Fibroblast of skin of left quadriceps (primary cell): ENCODE data around the gene GALNT3.

ENCODE experiments used
- DNase-seq, 2 experiments: peaks; one replicate each; pipeline ENCODE4 v3.0.0-alpha.2; 2013; ENCODE audit warnings: low read depth in 2 of 2

The GALNT3 gene

DNA sequence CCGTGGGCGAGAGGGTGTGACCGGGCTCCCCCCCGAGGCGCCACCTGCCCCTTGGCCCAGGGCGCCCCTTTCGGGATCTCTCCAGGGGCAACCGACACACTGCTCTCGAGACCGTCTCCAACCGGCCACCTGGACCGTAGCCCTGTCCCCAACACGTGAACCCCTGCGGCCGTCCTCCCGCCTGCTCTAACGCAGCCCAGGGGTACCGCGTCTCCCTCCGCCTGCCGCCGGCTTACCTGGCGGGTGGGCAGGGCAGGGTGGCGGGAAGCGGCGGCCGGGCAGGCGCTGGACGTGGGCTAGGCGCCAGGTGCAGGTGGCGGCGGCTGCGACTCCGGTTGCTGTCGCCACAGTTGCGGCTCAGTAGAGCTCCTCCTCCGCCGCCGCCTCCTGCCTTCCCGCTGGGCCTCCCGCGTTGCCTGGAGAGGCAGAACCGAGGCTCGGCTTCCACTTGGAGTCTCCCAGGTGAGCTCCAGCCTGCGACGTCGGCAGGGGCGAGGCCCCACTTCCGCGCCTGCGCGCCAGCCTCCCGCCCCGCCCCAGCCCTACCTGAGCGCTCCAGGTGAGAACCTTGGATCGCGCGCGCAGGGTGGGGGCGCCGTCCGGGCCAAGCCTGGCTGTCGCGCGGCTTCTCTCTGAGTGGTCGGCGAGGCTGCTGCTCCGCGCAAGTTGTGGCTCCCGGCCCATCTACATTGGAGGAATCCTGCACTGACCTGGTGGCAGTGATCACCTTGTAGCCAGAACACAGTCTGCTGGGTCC, at the start of gene GALNT3:
TSS of gene GALNT3 (minus strand) at position 469 of the 757 bp plus-strand sequence. CDS start 23,547 bp downstream, outside the sequence.
- no peak for DNase-seq

DNA sequence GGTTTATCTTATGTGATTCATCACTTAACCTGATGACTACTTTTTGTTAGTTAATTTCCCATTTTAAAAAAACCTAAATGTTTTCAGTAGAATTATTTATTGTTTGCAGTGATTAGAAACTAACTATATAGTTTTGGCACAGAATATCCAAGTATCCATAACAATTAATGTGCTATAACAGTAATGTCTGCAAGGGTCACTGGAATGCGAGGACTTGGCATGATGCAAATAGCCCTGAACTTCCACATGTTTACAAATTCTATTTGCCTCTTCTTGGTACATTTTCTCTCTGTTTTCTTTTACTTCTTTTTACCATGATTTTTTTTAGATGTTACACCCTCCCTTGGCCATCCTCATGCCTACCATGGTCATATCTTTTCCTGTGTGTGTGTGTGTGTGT, 49.3 kb upstream of the GALNT3 start:
- DNase-seq, result no peak

DNA sequence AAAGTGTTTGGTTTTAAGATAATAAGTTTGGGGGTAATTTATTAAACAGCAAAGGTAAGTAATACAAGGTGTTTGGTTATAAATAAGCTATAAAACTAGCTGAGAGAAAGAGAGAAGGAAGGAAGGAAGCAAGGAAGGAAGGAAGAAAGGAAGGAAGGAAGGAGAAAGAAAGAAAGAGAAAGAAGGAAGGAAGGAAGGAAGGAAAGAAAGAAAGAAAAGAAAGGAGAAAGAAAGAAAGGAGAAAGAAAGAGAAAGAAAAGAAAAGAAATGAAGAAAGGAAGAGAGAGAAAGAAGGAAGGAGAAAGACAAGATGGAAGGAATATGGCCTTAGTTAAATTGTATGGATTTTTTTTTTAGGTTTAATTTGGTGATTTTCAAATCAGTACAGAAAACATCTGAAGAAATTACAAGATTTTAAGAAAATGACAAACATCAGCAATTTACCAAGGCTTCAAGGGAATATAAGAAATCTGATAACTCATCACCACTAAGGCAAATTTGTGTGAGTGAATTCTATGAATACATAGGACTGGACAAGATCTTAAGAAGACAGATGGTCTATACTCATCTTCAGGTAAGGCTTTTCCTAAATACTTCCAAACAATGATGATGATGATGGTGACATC, 46.4 kb upstream of the GALNT3 start:
- no peak for DNase-seq

DNA sequence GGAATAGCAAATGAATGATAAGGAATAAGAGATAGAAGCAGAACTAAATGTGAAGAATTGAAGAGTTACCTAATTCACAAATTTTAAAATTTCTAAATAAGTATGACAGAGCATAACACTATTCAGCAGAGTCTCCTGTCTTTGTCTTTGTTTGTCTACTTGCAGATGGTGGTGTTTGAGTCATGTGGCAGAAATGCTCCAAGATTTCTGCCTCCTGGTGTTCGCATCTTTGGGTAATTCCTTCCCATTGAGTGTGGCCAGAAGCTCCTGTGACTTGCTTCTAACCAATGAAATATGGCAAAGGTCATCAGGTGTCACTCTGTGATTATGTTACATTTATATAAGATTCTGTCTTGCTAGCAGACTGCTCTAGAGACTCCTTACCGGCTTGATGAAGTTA, 45.6 kb upstream of the GALNT3 start:
- no peak for DNase-seq

DNA sequence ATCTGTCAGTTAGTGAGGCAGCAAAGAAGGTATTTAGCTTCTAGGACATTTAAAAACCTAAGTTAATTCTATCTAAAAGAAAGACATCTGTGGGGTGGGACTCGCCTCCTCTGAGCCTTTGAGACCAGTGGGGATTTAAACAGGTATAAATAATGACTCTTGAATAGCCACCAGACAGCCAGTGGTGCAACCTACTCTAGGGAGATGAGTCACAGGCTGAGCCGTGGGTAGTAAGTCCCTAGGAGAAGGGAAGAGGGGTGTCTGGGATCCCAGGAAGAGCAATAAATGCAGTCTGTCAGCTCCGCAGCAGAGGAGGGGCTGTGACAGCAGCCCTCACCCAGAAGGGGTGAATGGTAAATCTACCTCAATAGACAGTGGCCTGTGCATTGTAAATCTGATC, 43.1 kb upstream of the GALNT3 start:
- no peak for DNase-seq

DNA sequence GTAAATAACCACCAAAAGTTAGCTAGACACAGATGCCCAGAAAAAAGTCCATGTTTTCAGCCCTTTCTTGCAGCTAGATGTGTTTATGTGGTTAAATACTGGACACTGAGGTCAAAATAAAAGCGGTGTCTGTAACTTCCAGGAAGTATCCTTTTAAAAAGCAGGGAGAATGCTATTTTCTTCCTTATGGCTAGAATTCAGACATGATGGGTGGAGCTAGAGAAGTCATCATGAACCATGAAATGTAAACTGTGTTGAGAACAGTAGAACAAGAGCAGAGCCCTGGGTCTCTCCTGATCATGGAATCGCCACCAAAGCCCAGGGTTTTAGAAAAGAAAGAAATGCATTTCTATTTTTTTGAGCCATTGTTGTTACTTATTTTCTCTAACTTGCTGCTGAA, 41.3 kb upstream of the GALNT3 start:
- no peak for DNase-seq

DNA sequence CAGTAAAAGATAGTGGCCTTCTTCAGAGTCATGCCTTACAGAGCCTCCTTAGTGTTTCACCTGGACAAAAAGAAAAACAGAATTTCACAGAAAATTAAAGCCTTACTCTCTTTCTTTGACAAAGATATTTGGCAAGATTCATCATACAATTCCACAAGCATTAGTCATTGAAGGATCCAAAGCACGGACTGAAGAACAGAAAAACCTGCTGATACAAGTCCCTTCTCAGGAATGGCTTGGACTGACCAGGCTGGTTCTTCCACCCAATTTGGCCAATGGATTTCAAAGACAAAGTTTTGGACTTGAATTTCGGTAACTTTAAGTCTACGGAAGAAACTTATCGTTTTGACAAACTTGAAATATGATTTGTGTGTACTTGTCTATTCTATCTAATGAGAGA, 39.1 kb upstream of the GALNT3 start:
- DNase-seq, result peak in 1 of 2 experiments; percentile 23

DNA sequence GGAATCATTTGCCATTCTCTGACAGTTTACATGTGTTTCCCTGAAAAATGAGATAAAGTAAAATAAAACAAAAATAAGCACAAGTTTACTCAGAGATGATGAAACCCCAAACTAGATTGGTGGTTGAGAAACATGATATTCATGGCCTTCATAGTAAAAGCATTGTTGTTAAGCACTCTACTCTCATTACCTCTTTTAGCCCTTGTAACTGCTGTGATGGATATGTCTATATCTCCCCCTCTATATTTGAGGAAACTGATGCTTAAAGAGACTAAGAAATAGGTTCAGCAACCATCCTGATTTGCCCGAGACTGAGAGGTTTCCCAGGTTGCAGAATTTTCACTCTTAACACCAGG, 33.9 kb upstream of the GALNT3 start:
- no peak for DNase-seq

DNA sequence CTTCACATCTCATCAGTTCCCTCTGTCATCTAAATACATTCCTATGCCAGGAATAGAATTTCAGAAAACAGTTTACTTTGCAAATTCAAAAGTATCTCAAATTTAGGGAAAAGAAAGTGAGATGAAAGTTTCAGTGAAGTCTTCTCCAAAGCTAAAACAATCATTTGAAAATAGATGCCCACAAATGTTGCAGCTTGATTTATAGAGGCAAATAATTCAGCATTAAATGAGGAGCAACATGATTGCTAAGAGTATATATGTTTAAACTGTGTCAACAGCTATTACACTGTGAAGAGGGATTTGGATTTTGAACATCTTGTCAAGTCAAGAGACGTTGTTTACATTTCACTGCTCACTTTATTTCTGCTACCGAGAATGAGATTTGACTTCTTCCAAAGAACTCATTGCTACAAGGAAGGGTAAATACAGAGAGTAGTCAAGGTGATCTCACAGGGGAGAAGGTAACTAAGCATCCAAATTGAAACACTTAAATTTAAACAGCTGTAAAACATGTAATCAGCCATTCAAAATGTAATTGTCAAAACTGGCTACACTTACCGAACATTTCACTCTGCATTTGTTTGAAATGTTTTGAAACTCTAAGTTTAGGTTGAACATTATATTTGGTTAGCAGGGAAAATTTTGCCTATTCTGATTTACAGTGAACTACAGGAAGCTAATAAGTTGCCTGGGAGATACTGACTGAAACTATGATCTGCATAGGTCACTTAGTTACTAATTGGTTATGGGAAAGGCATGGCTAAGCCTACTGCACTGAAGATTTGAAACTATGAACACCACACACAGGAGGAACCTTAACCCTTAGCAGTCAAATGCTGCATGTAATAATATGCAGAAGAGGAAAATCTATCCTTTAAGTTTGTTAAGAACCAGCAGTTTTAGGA, 33.2 kb upstream of the GALNT3 start:
- no peak for DNase-seq

DNA sequence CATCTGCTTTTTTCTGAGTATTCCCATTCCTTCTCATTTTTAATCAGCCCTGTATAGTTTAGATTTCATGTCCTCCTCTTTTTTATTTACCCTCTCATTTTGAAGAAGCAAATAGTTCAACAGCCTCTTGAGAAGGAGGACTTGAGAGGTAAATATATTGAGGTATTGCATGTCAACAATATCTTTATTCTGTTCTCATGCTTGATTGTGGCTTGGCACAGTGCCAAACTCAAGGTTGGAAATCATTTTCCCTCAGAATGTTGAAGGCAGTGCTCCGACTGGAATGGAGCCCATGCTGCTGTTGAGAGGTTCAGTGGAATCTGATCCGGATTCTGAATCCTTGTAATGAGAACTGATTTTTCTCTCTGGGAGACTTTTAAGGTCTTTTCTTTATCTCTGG, 31.0 kb upstream of the GALNT3 start:
- peak; percentile 28 to 29 for DNase-seq

DNA sequence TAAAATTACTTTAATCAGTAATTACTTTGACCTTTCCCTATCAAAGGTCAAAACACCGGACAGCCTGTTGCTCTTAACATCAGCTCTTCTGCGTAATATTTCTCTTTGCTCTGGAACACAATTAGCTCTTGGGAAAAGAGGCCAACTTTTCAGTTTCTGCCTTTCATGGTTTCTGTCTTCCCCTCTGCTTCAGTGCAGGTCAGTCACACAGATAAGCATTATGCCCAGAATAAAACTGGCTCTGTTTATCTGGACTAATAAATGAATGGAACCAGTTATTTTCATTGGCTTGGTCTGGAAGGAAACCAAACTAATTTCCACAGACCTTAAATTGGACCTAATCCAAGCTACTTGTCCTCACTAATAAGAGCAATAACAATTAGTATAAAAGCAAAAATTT, 26.2 kb upstream of the GALNT3 start:
- DNase-seq, result no peak

DNA sequence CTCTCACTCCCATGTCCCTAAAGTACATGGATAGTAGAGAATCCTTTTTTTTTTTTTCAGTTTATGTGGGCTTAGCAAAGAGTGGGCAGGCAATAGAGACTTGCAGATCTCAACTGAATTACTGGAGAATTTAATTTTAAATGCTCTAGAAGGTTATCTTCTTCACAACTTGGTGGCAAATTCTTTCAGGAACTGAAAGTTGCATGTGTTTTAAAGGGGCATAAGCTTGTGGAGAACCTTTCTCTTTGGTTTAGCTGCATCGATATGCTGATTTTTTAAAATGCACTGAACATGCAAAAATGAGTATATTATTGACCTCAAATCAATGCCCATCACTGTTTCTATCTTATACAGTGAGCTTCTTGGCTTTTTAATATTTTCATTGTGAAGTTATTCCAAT, 24.9 kb upstream of the GALNT3 start:
- DNase-seq, result no peak

DNA sequence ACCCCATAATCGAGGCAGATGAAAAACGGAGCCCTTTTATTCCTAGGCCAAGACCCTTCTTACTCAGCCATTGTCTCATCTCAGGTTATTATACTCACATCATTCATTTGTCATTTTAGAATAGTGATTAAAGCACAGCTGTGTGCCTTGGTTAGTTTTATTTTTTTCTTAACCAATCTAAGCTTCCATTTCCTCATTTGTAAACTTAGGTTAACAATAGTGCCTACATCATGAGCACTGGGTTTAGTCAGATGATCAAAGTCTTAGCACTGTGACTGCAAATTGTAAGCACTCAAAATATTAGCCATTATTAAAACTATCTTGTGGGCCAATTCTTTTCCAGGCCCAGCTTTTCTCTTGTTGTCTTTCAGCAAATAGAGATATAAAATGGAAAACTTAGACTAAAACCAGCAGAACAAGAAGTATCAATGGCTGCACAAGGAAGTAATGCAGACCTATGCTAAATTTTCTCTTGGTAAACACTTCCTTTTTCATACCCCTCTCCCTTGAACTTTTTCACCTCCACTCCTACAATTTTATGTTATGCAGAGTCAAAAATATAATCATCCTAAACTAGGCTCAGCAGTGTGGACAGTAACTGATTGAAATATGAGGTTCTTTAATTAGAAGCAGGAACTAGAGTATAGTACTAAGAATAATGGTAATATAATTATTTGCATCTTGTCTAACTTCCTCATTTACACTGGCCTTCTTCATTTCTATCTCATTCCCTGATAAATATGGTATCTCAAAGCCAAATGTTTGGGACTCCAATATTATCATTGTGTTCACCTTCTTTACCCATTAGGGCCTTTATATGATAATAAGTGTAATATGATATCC, 21.5 kb upstream of the GALNT3 start:
- DNase-seq, result no peak

DNA sequence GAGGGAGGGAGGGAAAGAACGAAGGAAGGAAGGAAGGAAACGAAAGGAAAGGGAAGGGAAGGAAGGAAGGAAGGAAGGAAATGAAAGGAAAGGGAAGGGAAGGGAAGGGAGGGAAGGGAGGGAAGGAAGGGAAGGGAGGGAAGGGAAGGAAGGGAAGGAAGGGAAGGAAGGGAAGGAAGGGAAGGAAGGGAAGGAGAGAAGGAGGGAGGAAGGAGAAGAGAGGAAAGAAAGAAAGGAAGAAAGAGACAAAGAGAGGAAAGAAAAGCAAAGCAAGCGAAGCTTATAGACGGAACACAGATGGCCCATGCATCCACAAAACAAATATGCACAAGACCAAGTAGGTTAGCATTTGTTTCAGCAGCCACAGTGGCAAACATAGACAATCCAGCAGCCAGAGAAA, 20.4 kb upstream of the GALNT3 start:
- no peak for DNase-seq

DNA sequence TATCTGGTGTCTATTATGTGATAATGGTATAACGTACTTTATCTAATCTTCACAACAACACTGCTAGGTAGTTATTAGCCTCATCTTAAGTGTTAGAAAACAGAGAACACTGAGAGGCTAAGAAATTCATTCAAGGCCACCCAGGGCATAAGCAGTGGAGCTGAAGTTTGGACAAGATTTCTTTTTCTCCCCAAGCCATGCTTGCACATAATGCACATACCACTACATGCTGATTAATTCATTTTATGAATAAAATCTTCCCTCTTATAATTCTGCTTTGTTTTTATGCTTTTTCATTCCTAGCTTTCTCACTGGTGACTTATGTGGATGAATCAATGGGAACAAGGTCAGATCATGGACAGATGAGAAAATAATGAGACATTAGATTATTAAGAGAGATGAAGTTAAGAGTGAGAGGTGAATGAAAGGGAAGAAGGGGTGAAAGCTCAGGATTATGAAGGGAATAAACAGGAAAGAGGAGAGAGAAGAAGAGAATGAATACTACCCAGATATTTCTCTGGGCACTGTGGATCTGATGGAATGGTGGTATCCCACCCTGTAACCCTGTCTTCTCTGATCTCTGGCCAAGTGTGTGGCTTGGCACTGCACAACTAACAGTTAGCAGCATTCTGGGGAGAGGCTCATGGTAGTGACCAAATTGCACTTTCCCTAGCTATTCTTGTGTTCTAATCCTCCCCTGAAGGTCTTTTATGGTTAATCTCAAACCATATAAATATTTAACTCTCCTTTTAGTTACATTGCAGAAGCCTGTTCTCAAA, 17.7 kb upstream of the GALNT3 start:
- DNase-seq, result no peak

DNA sequence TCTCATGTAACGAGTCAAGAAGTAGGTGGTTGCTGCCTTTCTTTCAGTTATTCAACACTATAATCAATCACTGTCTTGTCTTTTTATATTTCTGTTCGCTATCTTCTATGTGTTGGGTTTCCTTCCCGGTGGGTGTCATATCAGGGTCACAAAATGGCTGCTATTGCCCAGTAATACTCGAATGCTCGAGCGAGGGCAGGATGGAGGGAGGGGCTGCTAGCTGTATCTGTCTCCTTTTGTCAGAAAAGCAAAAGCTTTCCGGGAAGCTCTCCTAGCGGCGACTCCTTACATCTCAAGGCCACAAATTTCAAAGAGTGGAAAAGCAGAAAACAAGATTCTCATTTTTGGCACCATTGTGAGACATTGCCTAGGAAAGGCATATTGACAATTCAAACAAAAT, 16.4 kb upstream of the GALNT3 start:
- DNase-seq, result no peak

DNA sequence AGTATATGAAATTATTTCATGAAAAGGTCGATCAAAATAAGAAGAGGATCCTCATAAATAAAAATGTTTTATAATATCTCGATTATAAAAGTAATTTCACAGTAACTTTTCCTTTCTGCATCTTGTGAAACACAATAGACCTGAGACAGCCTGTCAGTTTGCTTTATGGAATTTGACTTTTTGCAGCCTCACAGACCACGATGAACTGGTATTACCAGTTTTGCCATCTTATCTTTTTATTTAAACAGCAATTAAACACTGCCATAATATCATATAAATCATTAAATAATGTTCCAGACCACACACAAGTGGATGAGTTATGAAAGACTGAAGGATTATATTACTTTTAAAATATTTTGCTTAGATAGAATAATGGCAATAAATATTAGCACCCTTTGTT, 10.7 kb upstream of the GALNT3 start:
- no peak for DNase-seq

DNA sequence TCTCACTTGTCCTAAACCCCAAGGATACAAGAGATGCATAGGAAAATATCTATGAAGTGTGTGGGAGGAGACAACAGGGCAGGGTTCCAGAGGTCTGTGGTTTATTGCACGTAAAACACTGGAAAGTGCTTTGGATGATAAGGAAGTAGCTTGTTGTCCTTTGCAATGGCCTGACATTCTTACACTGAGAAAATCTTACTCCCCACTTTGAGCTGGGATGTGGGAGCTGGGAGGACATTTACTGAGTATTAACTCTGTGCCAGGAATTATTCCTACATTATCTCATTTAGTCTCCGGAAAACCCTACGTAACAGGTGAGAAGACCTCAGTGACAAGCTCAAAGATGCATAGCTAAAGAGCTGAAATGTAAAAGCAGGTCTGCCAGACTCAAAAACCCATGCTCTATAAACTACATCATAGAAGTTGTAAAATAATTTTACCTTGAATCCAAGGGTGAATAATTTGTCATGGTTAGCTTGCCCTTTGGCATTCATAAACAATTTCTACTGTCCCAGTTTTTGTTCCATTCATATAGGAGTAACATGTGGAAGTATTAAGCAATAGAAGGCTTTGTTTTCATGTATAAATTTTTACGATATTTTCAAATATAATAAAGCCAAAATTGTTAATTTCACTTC, 9.2 kb upstream of the GALNT3 start:
- DNase-seq, result no peak

DNA sequence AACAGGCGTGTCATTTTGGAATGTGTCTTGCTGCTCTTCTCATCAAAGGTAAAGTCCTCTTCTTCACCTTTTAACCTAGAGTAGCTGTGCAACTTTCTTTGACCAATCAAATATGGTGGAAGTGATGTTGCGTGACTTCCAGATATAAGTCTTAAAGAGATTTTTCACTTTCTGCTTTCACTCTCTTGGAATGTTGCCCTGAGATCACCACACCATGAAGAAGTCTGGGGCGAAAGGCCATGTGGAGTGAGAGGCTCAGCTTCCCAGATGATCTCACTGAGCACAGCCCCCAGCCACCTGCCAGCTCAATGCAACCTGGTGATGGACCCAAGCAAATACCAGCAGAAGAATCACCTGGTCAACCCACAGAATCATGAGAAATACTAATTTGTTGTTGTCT, 7.1 kb upstream of the GALNT3 start:
- no peak for DNase-seq

DNA sequence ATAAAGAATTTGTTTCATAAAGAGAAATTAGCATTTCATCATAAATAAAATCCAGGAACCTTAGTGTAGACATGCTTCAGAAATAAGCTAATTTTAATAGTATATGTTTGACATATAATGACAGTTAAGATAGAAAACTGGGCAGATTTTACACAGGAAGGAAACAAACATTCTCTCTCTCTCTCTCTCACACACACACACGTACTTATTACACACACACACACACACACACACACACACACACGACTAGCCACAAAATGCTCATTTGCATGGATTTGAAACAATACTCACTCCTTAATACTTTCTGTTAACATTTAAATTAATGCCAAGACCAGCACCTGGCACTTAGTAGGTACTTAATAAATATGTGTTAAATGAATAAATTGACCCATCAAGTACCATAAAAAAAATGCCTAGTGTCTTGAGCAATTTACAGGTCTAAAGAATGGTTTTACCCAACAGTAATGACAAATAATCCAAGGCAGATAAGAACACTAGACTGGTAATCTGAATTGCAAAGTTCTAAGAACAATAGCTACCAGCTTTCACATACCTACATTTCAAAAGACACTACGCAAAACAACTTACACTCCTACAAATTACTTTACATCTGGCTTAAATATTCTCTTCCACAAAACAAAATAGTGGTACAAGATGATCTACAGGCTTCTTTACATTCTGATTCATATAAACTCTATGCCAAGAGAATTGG, 2.9 kb upstream of the GALNT3 start:
- no peak for DNase-seq
